A673 (cell line): ENCODE results near the gene TMEM239. TPM values are rescaled to one million over a fixed set of nuclear protein-coding genes. Genes with fewer than 3 reads are reported as not detected.

Experiments used
- BruUV-seq: library from RNA; stranded (reverse); fragments of 400-500 nt; replicated peaks from 2 replicates; lab custom pipeline; 2021; lab: Mats Ljungman, UMichigan
- CTCF ChIA-PET: fragments of 300-600 bp; sonication (Branson Sonifier 250); formaldehyde crosslinking; loops from one replicate; lab custom pipeline; 2022; ENCODE audit warnings: antibody characterized with exemption; lab: Charles Lee
- POLR2A ChIA-PET: fragments of 300-600 bp; sonication (Branson Sonifier 250); formaldehyde crosslinking; loops from one replicate; lab custom pipeline; 2022; ENCODE audit warnings: antibody characterized with exemption; ENCODE audit not compliant: low non-redundant PET; lab: Charles Lee
- DNase-seq: peaks from one replicate; pipeline ENCODE4 v3.0.0-alpha.2; 2015; ENCODE audit warnings: low spot score
- H3K27ac ChIP-seq: fragments of 200-600 bp; sonication (generic); 2 replicates; pipeline ENCODE4 v1.5.1; 2016; ENCODE audit warnings: mixed run types, low read depth, mild to moderate bottlenecking, mixed read lengths, antibody characterized with exemption, low read length; ENCODE audit not compliant: poor library complexity, severe bottlenecking
- H3K27me3 ChIP-seq: fragments of 200-600 bp; sonication (generic); replicated peaks from 2 replicates; pipeline ENCODE4 v1.6.1; 2017; ENCODE audit warnings: mixed run types, low read depth, mild to moderate bottlenecking, mixed read lengths, antibody characterized with exemption, low read length; ENCODE audit not compliant: insufficient read depth, poor library complexity
- H3K36me3 ChIP-seq: fragments of 200-600 bp; sonication (generic); 2 replicates; pipeline ENCODE4 v1.6.1; 2016; ENCODE audit warnings: mixed run types, mild to moderate bottlenecking, mixed read lengths, antibody characterized with exemption, low read length; ENCODE audit not compliant: insufficient read depth, poor library complexity, severe bottlenecking
- H3K4me1 ChIP-seq: fragments of 200-600 bp; sonication (generic); 2 replicates; pipeline ENCODE4 v1.6.1; 2017; ENCODE audit warnings: mixed run types, mild to moderate bottlenecking, mixed read lengths, antibody characterized with exemption, low read length; ENCODE audit not compliant: insufficient read depth, poor library complexity, severe bottlenecking
- H3K4me3 ChIP-seq: fragments of 200-600 bp; sonication (generic); 2 replicates; pipeline ENCODE4 v1.5.1; 2016; ENCODE audit warnings: low read depth, mixed run types, mild to moderate bottlenecking, mixed read lengths, low read length; ENCODE audit not compliant: poor library complexity, severe bottlenecking
- H3K9me3 ChIP-seq: fragments of 200-600 bp; sonication (generic); 2 replicates; pipeline ENCODE4 v1.6.1; 2016; ENCODE audit warnings: mixed run types, low read depth, mild to moderate bottlenecking, mixed read lengths, antibody characterized with exemption, low read length; ENCODE audit not compliant: poor library complexity, severe bottlenecking
- CTCF ChIP-seq: fragments of 300-800, 200-600 bp; sonication (generic); conservative IDR thresholded peaks from 2 replicates; pipeline ENCODE4 v1.5.1; 2017; ENCODE audit warnings: low read depth, mild to moderate bottlenecking, antibody characterized with exemption, low read length, moderate library complexity, mixed read lengths
- EZH2 ChIP-seq: fragments of 200-600 bp; sonication (generic); IDR thresholded peaks from 2 replicates; pipeline ENCODE4 v1.6.1; 2017; ENCODE audit warnings: borderline replicate concordance, low read depth, mild to moderate bottlenecking, mixed read lengths, antibody characterized with exemption, low read length; ENCODE audit not compliant: poor library complexity, severe bottlenecking
- intact Hi-C: fragments of 100-400 bp; cut with micrococcal nuclease; formaldehyde crosslinking; loops from one replicate; pipeline ENCODE4 v1.10.0; 2022; ENCODE audit not compliant: unreplicated experiment
- total RNA-seq: library from RNA; stranded (reverse); gene quantifications from 2 replicates; pipeline ENCODE4 v1.2.3, GENCODE V29; 2021

Gene TMEM239
- total RNA-seq, 1 experiment from 2014 or later: not detected

GRCh38 chr20:2771631-2772080 is 44.5 kb upstream of the TMEM239 start:
- BruUV-seq: no TSS peak

DNA sequence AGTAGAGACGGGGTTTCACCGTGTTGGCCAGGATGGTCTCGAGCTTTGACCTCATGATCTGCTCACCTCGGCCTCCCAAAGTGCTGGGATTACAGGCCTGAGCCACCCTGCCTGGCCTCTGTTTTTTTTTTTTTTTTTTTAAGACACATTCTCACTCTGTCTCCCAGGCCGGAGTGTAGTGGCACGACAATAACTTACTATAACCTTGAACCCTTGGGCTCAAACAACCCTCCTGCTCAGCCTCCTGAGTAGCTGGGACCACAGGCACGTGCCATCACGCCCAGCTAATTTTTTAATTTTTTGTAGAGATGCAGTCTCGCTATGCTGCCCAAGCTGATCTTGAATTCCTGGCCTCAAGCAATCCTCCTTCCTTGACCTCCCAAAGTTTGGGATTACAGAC is 42.4 kb upstream of the TMEM239 start:
- TF ChIP-seq CTCF (no peak), EZH2 (no peak)
- BruUV-seq: no TSS peak

More at GRCh38 chr20:2771631-2772080, 44.5 kb upstream of the TMEM239 start:
- ChIA-PET POLR2A (no interaction called here), CTCF (no interaction called here)
- Histone ChIP-seq H3K36me3 (no peaks in the 10 kb centered on the region), H3K27ac (no peak overlapping the region), H3K4me1 (no peaks in the 10 kb centered on the region), H3K9me3 (no peaks in the 10 kb centered on the region), H3K27me3 (peaks cover under 1% of the 10 kb centered on the region), H3K4me3 (no peak overlapping the region)
- no peak for DNase-seq
- TF ChIP-seq CTCF: no peak
- TF ChIP-seq EZH2: no peak
- intact Hi-C loops: no loop called here

DNA sequence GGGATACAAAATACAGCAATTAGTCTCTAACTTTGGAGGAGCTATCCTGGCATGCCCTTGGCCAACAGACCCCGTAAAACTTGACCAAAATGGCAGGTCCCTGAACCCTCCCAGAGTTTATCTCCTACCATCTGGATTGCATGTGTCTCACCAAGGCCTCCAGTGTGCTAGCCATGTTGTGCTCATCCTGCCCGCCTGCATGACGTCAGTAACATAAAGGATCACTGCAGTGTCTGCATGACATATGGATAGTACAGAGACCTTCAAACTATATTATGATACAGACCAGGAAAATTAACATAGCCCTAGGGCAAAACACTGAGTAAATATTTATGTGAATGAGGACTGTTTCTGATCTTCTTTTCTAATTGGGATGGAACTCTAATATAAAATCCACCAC is 41.0 kb upstream of the TMEM239 start:
- no peak overlapping the region for H3K4me3 ChIP-seq
- POLR2A ChIA-PET: no interaction called here
- no peaks in the 10 kb centered on the region for H3K36me3 ChIP-seq
- BruUV-seq: no TSS peak
- CTCF ChIA-PET: no interaction called here
- H3K4me1 ChIP-seq: no peaks in the 10 kb centered on the region
- intact Hi-C loops: no loop called here
- no peak overlapping the region for H3K27ac ChIP-seq
- H3K27me3 ChIP-seq: no peaks in the 10 kb centered on the region
- no peak for DNase-seq
- no peaks in the 10 kb centered on the region for H3K9me3 ChIP-seq
- TF ChIP-seq EZH2 (no peak), CTCF (no peak)

More for the DNA sequence above, 42.4 kb upstream of the TMEM239 start:
- POLR2A ChIA-PET: no interaction called here
- Histone ChIP-seq H3K4me1 (no peaks in the 10 kb centered on the region), H3K4me3 (no peak overlapping the region), H3K36me3 (no peaks in the 10 kb centered on the region), H3K9me3 (no peaks in the 10 kb centered on the region), H3K27me3 (no peaks in the 10 kb centered on the region), H3K27ac (no peak overlapping the region)
- DNase-seq: no peak
- intact Hi-C loops: no loop called here
- CTCF ChIA-PET: interaction anchor here (0.6 to 0.7 kb wide), 2 partner anchors 30 to 62 kb away, joined by 3 to 4 read pairs; no protein-coding TSS in a partner anchor
